MM.1S (cell line): ENCODE measurements around the gene ADAM10.

ENCODE experiments used
- EZH2 ChIP-seq: fragments of 300-600 bp; sonication (generic); optimal IDR thresholded peaks from 2 replicates; pipeline ENCODE3; 2017; ENCODE audit warnings: low read depth, mild to moderate bottlenecking, antibody characterized with exemption, low read length, mixed read lengths
- EZH2phosphoT487 ChIP-seq: fragments of 300-600 bp; sonication (generic); IDR thresholded peaks from 2 replicates; pipeline ENCODE4 v1.6.1; 2018; ENCODE audit warnings: antibody characterized with exemption, low read length
- TF ChIP-seq, protein P1 (sequence below): fragments of 300-600 bp; sonication (generic); IDR thresholded peaks from 2 replicates; pipeline ENCODE4 v1.5.1; 2016; ENCODE audit warnings: antibody characterized with exemption, low read length, mixed read lengths

DNA sequence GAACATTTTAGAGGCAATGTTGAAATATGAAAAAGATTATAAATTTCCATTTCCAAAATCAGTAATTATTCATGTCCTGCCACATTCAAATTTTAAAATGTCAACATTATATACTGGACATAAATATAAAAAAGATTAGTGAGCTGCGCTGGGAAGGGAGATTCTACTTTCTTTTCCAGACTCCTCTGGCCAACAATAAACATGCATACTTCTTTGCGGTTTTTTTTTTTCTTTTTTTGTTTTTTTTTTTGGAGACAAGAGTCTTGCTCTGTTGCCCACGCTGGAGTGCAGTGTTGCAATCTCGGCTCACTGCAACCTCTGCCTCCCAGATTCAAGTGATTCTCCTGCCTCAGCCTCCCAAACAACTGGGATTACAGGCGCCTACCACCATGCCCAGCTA is 105.5 kb downstream of the ADAM10 start:
- TF ChIP-seq, protein P1, sequence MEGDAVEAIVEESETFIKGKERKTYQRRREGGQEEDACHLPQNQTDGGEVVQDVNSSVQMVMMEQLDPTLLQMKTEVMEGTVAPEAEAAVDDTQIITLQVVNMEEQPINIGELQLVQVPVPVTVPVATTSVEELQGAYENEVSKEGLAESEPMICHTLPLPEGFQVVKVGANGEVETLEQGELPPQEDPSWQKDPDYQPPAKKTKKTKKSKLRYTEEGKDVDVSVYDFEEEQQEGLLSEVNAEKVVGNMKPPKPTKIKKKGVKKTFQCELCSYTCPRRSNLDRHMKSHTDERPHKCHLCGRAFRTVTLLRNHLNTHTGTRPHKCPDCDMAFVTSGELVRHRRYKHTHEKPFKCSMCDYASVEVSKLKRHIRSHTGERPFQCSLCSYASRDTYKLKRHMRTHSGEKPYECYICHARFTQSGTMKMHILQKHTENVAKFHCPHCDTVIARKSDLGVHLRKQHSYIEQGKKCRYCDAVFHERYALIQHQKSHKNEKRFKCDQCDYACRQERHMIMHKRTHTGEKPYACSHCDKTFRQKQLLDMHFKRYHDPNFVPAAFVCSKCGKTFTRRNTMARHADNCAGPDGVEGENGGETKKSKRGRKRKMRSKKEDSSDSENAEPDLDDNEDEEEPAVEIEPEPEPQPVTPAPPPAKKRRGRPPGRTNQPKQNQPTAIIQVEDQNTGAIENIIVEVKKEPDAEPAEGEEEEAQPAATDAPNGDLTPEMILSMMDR, result no peak
- no peak for TF ChIP-seq EZH2
- no peak for TF ChIP-seq EZH2phosphoT487
